Epithelial cell of esophagus (primary cell): ENCODE results near the gene XPO5.

Experiments used
- DNase-seq: peaks from one replicate; pipeline ENCODE4 v3.0.0; 2010; ENCODE audit warnings: low read depth
- H3K4me3 ChIP-seq: 2 replicates; pipeline ENCODE4 v1.5.1; 2011; ENCODE audit warnings: mild to moderate bottlenecking, low read length, control low read depth
- TF ChIP-seq, protein P1 (sequence below): IDR thresholded peaks from 2 replicates; pipeline ENCODE4 v1.5.1; 2011; ENCODE audit warnings: low read depth, mild to moderate bottlenecking, low read length, control low read depth, inconsistent platforms; ENCODE audit not compliant: insufficient read depth; ENCODE audit errors: missing control alignments

XPO5 gene

GRCh38 chr6:43481075-43481474 is 94.8 kb downstream of the XPO5 start:
- TF ChIP-seq, protein P1, sequence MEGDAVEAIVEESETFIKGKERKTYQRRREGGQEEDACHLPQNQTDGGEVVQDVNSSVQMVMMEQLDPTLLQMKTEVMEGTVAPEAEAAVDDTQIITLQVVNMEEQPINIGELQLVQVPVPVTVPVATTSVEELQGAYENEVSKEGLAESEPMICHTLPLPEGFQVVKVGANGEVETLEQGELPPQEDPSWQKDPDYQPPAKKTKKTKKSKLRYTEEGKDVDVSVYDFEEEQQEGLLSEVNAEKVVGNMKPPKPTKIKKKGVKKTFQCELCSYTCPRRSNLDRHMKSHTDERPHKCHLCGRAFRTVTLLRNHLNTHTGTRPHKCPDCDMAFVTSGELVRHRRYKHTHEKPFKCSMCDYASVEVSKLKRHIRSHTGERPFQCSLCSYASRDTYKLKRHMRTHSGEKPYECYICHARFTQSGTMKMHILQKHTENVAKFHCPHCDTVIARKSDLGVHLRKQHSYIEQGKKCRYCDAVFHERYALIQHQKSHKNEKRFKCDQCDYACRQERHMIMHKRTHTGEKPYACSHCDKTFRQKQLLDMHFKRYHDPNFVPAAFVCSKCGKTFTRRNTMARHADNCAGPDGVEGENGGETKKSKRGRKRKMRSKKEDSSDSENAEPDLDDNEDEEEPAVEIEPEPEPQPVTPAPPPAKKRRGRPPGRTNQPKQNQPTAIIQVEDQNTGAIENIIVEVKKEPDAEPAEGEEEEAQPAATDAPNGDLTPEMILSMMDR: no peak
- no peak overlapping the region for H3K4me3 ChIP-seq
- peak; percentile 94 for DNase-seq

GRCh38 chr6:43478008-43478372 is 97.8 kb downstream of the XPO5 start:
- peak overlapping the region; percentile 70 for H3K4me3 ChIP-seq
- no peak for DNase-seq
- TF ChIP-seq, protein P1: no peak

- H3K4me3 ChIP-seq: peak within 1 kb of the TSS; percentile 70
- peak; percentile 88 for DNase-seq
- TF ChIP-seq, protein P1: no peak
These were observed 98.4 kb downstream of the XPO5 start, which contains the start of gene TJAP1 for GRCh38 chr6:43477235-43478007. Gene TJAP1 (plus strand): TSS chr6:43477570. CDS start chr6:43499002, 21,432 bp downstream.

DNA sequence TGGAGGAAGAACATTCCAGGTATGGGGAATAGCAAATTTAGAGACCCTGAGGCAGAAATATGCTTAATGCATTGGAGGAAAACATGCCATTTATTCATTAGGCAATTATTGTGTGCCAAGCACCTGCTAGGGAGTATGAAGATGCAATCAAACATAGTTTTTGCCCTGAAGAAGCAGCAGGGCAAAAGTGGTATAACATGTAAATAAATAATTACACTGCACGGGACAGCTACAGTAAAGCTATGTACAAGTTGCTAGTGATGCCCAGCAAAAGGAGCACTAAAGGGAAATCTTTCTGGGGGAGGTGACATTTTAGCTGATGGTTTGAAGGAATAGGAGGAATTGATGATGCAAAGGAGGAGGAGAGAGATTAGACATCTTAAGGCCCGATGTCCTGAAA is 99.1 kb downstream of the XPO5 start:
- DNase-seq: no peak
- H3K4me3 ChIP-seq: no peak overlapping the region
- TF ChIP-seq, protein P1: no peak

DNA sequence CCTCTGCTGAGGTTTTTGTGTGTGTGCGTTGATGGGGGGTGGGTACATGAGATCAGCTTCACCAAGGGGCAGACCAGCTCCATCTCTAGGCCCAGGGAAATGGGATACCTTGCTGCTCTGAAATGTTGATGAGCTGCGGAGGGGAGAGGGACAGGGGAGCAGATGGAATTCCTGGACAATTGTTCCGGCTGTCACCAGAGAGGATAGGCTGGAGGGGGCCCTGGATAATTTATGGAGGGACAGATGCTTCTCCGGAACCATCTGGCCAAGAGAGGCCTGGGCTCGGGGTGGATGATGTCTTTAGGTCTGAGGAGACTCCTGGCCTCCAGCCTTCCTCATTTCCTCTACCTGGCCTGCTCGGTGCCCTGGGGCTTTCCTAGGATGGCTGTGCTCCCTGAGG is 100.3 kb downstream of the XPO5 start:
- TF ChIP-seq, protein P1: no peak
- H3K4me3 ChIP-seq: no peak overlapping the region
- DNase-seq: no peak

- H3K4me3 ChIP-seq: no peak overlapping the region
- TF ChIP-seq, protein P1: no peak
- no peak for DNase-seq
These were observed 103.3 kb downstream of the XPO5 start for GRCh38 chr6:43472515-43472914.
